DND-41 (cell line): ENCODE results near the gene EDC4.

Experiments used
- ATAC-seq: fragments of 200-7000 bp; cut with Tn5 transposase; 3 replicates; pipeline ENCODE4 v1.9.1; 2021; ENCODE audit warnings: low read depth; ENCODE audit not compliant: insufficient read depth
- DNase-seq: peaks from one replicate; pipeline ENCODE4 v3.0.0-alpha.2; 2020
- H2AFZ ChIP-seq: 2 replicates; pipeline ENCODE4 v1.6.0; 2012; ENCODE audit warnings: low read depth, low read length
- H3K27ac ChIP-seq: 2 replicates; pipeline ENCODE4 v1.5.1; 2012; ENCODE audit warnings: low read length, inconsistent platforms
- H3K27me3 ChIP-seq: fragments of 200-600 bp; sonication (generic); 2 replicates; pipeline ENCODE4 v1.6.0; 2012; ENCODE audit warnings: low read length, mild to moderate bottlenecking, inconsistent platforms; ENCODE audit not compliant: insufficient read depth, poor library complexity
- H3K36me3 ChIP-seq: 2 replicates; pipeline ENCODE4 v1.5.1; 2012; ENCODE audit warnings: low read length, inconsistent platforms; ENCODE audit not compliant: insufficient read depth
- H3K4me1 ChIP-seq: 2 replicates; pipeline ENCODE4 v1.5.1; 2012; ENCODE audit warnings: mild to moderate bottlenecking, low read length; ENCODE audit not compliant: insufficient read depth
- H3K4me2 ChIP-seq: 2 replicates; pipeline ENCODE4 v1.6.0; 2012; ENCODE audit warnings: mild to moderate bottlenecking, moderate library complexity, low read length, inconsistent platforms; ENCODE audit not compliant: insufficient read depth
- H3K4me3 ChIP-seq, 2 experiments: fragments of 200-600 bp in 1 of 2; shearing (Covaris generic) in 1 of 2; 2 replicates each; pipeline ENCODE4 v1.5.1; 2012 to 2016; ENCODE audit warnings: inconsistent platforms in 2 of 2, low read length in 2 of 2, mild to moderate bottlenecking in 2 of 2, low read depth in 1 of 2, moderate library complexity in 1 of 2
- H3K79me2 ChIP-seq: 2 replicates; pipeline ENCODE4 v1.6.0; 2012; ENCODE audit warnings: low read length, inconsistent platforms; ENCODE audit not compliant: insufficient read depth
- H3K9ac ChIP-seq: 2 replicates; pipeline ENCODE4 v1.6.0; 2012; ENCODE audit warnings: low read depth, mild to moderate bottlenecking, inconsistent platforms, low read length, moderate library complexity
- H3K9me3 ChIP-seq: 2 replicates; pipeline ENCODE4 v1.5.1; 2012; ENCODE audit warnings: low read length, moderate library complexity, mild to moderate bottlenecking, inconsistent platforms; ENCODE audit not compliant: insufficient read depth, severe bottlenecking
- H4K20me1 ChIP-seq: 2 replicates; pipeline ENCODE4 v1.6.0; 2012; ENCODE audit warnings: low read length; ENCODE audit not compliant: insufficient read depth
- EZH2 ChIP-seq: IDR thresholded peaks from 3 replicates; pipeline ENCODE4 v1.6.1; 2012; ENCODE audit warnings: borderline replicate concordance, low read depth, mild to moderate bottlenecking, moderate library complexity, low read length, inconsistent platforms; ENCODE audit not compliant: severe bottlenecking
- TF ChIP-seq, protein P1 (sequence below): IDR thresholded peaks from 2 replicates; pipeline ENCODE4 v1.5.1; 2012; ENCODE audit warnings: borderline replicate concordance, low read length, moderate library complexity, mild to moderate bottlenecking; ENCODE audit not compliant: poor library complexity, severe bottlenecking; ENCODE audit errors: extremely low read depth

Gene EDC4

GRCh38 chr16:67828651-67829050, 44.2 kb upstream of the EDC4 start:
- DNase-seq (no peak), ATAC-seq (no peak)
- Histone ChIP-seq H3K4me2 (no peak overlapping the region), H3K9ac (no peak overlapping the region), H3K27ac (no peak overlapping the region), H2AFZ (no peak overlapping the region), H4K20me1 (no peaks in the 10 kb centered on the region; the same call in 1 of the 2 replicates), H3K36me3 (peaks cover 54% of the 10 kb centered on the region), H3K4me1 (peaks cover 17% of the 10 kb centered on the region), H3K9me3 (no peaks in the 10 kb centered on the region), H3K4me3 (no peak overlapping the region), H3K79me2 (peaks cover 23% of the 10 kb centered on the region), H3K27me3 (no peaks in the 10 kb centered on the region)
- TF ChIP-seq EZH2, result no peak
- TF ChIP-seq, protein P1, sequence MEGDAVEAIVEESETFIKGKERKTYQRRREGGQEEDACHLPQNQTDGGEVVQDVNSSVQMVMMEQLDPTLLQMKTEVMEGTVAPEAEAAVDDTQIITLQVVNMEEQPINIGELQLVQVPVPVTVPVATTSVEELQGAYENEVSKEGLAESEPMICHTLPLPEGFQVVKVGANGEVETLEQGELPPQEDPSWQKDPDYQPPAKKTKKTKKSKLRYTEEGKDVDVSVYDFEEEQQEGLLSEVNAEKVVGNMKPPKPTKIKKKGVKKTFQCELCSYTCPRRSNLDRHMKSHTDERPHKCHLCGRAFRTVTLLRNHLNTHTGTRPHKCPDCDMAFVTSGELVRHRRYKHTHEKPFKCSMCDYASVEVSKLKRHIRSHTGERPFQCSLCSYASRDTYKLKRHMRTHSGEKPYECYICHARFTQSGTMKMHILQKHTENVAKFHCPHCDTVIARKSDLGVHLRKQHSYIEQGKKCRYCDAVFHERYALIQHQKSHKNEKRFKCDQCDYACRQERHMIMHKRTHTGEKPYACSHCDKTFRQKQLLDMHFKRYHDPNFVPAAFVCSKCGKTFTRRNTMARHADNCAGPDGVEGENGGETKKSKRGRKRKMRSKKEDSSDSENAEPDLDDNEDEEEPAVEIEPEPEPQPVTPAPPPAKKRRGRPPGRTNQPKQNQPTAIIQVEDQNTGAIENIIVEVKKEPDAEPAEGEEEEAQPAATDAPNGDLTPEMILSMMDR, result no peak

GRCh38 chr16:67833030-67833414, 39.8 kb upstream of the EDC4 start:
- TF ChIP-seq EZH2, result no peak
- TF ChIP-seq, protein P1, result no peak
- ATAC-seq, result no peak
- peak overlapping the region; percentile 85 for H2AFZ ChIP-seq
- no peaks in the 10 kb centered on the region for H3K9me3 ChIP-seq
- peak overlapping the region; percentile 72 for H3K9ac ChIP-seq
- peaks cover 41% of the 10 kb centered on the region for H3K36me3 ChIP-seq
- peak overlapping the region; percentile 87 for H3K4me2 ChIP-seq
- H3K79me2 ChIP-seq, result peaks cover 23% of the 10 kb centered on the region
- DNase-seq, result no peak
- no peaks in the 10 kb centered on the region for H3K27me3 ChIP-seq
- H3K4me3 ChIP-seq, result peak overlapping the region; percentile 51 to 76; a peak in 3 of 4 replicates
- H3K4me1 ChIP-seq, result peaks cover 24% of the 10 kb centered on the region
- no peaks in the 10 kb centered on the region; the same call in 1 of the 2 replicates for H4K20me1 ChIP-seq
- H3K27ac ChIP-seq, result peak overlapping the region; percentile 73

- no peak for TF ChIP-seq EZH2
- TF ChIP-seq, protein P1, result no peak
- Histone ChIP-seq H3K36me3 (peaks cover 35% of the 10 kb centered on the region), H3K27ac (peak overlapping the region; percentile 73), H3K9ac (peak overlapping the region; percentile 72), H2AFZ (peak overlapping the region; percentile 85), H3K4me2 (peak overlapping the region; percentile 87), H3K79me2 (peaks cover 23% of the 10 kb centered on the region), H3K27me3 (no peaks in the 10 kb centered on the region), H3K4me1 (peaks cover 24% of the 10 kb centered on the region), H3K4me3 (peak overlapping the region; percentile 51 to 76), H4K20me1 (no peaks in the 10 kb centered on the region; the same call in 1 of the 2 replicates), H3K9me3 (no peaks in the 10 kb centered on the region)
- ATAC-seq (peak; percentile 99), DNase-seq (peak; percentile 94)
Observed at GRCh38 chr16:67833415-67834241, 39.2 kb upstream of the EDC4 start.
